Left kidney (tissue), 8 donors: ENCODE measurements around the gene CNTNAP3B. TPM values are rescaled to one million over a fixed set of nuclear protein-coding genes. Genes with fewer than 3 reads are reported as not detected.
"Not testable (repeated sequence)": the region's sequence is repeated elsewhere in the genome, so short reads cannot be mapped to it uniquely, and the experiment has no call there.

Experiments used
- DNase-seq: peaks from one replicate; pipeline ENCODE4 v3.0.0-alpha.2; 2013
- long read RNA-seq, 8 donors: transcript quantifications; one replicate each; lab custom pipeline, GENCODE V29; 2026
- polyA plus RNA-seq: library from polyadenylated mRNA; unstranded; fragments of 120-200 nt; gene quantifications from one replicate; pipeline ENCODE4 v1.2.1, GENCODE V29; 2013; ENCODE audit not compliant: insufficient read length

CNTNAP3B gene
- 17.5 TPM for polyA plus RNA-seq
- long read RNA-seq, donor 1: 0 reads
- long read RNA-seq, donor 2: 0 reads
- long read RNA-seq, donor 3: 0 reads
- long read RNA-seq, donor 4: 0 reads
- long read RNA-seq, donor 5: 0 reads
- long read RNA-seq, donor 6: 0 reads
- long read RNA-seq, donor 7: 0 reads
- long read RNA-seq, donor 8: 0 reads

DNA sequence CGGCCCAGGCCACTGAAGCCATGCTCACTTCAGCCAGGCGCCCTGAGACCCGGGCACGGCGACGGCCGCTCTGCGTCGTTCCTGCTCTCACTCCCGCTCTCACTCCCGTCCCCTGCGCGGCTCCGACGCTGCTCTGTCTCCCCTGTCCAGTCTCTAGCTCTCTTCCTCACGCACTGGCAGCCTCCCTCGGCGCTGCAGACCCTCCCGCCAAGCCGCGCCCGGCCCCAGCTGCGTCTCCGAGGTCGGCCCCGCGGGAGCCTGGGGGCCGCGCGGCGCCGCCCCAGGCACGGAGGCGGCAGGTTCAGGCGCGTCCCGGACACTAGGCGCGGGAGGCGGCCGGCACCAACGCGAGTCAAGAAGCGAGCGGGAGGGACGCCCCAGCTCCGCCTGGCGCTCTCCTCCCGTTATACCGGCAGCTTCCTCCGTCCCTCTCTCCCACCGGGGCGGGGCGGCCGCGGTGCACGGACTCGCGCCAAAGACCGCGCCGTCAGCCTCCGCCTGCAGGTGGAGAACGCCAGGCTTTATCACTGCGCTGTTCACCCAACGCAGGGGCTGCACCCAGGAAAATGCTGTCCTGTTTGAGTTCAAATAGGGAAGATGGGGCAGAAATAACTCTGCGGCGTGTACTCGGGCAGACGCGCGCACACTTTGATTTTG lies at the start of gene CNTNAP3B:
Gene CNTNAP3B, minus strand, starts transcription at position 354 of the 657 bp plus-strand sequence. Its CDS starts 332 bp downstream, at position 22.
- DNase-seq: peak; percentile 11

DNA sequence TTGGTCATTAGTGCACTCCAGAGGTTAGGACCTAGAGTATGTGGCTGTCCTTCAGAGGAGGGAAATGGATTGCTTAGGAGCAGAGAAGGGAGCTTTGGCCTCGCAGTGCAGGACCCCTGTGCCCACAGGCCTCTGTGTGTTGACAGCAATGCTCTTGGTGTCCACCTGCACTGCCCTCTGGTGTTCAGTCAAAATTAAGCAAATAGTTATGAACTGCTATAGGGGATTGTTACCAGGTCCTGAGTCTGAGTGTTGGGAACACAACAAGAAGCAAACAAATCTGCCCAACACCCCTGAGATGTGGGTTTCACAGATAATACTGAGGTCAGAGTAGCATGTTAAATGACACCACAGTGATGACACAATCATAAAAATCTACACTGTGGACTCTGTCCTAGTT lies 31.1 kb upstream of the CNTNAP3B start:
- peak; percentile 25 for DNase-seq

DNA sequence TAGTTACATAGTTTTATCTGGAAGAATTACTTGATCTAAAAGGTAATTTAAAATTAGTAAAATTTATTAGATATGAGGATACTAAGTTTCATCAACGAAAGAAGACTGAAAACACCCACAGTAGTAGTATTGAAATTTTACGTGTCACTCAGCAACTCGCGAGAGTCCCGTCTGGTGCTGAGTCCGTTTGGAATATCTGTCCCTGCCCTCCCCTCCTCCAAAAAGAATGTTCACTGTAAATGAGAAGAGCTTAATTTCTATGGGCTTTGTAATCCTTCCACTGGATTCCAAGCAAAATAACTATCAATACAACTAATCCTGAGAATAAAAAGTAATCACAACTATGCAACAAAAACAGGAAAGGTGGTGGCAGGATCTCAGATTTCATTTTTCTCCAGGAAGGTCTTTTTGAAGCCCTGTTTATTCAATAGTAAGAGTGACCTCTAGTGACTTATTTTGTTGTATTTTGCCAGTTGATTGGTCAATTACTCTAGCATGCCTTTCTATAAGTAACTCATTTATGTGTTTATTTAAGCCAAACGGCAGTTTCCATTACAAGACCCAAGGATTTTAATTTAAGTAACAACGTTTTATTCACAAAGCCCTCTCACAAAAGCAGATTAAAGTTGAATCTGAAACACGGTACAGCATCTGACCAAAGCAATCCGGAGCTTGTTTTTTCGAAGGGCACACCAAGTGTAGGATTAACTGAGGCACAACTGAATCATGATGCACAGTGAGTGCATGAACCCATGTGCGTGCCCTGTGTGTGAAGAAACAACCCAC lies 2.0 kb downstream of the CNTNAP3B start:
- DNase-seq: peak; percentile 29

DNA sequence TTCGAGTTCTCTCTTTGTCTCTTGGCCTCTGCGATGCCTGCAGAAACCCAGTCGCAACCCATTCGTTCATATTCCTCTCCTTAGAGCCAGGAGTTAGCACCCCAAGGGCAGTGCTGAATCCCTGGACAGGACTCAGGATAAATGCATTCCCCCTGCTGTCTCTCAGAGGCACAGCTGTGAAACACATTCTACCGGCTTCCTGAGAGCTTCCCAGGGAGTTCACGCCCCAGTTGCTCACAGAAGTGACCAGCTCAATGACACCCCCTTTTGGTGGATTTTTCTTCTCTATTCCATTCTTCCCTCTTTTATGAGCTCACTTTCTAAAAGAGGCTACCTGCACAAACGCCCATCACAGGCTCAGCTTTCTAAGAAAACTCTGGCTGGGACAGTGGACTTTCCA lies 8.2 kb downstream of the CNTNAP3B start:
- DNase-seq: peak; percentile 7

DNA sequence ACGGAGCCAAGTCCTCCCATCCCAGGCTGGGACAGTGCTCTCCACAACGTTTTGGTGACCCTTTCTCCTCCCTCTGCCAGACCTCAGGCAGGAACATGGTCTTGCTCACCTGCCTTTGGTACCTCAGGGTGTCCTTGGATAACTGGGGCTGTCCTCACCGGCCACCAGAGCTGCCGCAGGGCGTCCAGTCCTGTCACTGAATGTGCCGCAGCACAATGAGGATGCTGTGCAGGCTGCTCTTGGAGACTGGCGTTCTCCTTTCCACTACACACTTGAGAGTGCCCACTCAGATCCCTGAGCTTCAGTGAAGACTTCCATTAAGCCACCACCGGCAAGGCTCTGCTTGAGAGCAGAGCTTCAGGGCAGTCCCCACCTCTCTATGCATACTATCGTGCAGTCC lies 33.3 kb downstream of the CNTNAP3B start:
- DNase-seq: not testable (repeated sequence)

DNA sequence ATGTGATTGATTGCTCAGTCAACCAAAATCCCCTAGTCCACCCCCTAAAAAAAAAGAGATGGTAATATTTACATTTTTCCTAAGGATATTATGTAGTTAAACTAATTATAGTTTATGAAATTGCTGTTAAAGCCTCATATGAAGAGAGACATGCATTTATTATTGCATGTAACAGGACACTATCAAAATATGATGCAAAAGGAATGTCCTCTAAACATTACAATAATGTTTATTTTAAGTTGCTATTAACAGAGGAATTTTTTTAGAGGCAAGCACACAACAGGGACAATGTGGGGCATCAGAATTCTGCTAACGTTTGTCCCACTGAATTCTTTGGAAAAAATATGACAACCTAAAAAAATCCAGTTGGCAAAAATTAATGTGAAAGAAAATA lies 44.7 kb downstream of the CNTNAP3B start:
- DNase-seq: not testable (repeated sequence)

DNA sequence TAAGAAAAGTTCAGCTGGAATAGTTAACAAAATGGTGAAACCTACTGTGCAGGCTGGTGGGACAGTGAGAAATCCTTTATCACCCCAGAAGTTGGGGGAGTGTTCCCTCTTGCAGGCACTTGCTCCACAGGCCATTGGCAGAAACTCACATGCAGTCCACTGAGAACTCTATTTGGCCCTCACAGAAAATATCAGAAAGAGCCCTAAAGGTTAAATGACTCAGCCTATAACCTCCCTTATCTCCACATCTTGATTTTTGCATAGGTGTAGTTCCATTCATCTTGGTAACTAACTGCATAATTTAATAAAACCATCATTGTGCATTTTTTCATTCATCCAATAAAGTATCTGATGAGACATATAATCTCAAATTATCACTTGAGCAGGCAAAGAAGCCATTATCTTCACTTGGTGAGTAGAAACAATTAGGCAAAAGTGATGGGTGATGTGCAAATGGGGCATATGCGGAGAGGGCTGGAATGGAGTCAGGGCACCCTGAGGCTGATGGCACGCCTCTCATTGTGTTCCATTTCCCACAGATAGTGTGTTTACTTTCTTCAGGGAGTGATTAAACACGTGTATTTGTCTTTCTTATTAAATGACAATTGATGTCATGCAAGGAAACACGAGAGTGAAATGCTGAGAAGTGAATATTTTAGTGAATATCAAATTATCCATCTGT lies 45.2 kb downstream of the CNTNAP3B start:
- DNase-seq: not testable (repeated sequence)

DNA sequence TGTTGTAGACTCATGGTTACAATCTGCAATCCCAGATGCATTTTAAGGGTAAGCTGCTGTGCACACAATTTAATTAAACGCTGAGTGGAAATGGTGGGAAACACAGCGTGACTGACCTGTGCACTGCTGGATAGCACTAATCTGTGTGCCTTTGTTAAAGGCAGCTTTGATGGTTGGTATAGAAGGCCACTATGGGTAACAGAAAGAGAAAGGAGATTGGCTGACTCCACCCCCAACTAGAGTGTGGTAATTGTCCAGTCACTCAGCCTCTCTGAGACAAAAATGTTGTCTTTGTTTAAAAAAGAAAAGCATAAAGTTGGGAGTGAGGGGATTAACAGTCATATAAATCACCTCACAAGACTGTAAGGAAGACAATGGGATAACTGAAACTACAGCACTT lies 48.9 kb downstream of the CNTNAP3B start:
- not testable (repeated sequence) for DNase-seq

DNA sequence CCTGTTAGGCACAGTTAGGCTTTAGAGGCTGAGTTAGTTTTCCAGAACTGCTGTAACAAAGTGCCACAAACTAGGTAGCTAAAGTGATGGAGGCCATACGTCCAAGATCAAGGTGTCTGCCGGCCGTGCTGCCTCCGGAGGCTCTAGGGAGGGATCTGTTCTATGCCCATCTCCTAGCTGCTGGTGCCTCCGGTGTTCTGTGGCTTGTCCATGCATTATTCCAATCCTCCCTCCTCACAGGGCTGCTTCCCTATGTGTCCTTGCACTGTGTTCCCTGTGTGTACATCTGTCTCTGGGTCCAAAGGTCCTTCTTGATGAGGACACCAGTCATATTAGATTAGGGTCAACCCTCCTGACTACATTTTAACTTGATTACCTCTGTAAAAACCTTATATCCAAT lies 54.4 kb downstream of the CNTNAP3B start:
- not testable (repeated sequence) for DNase-seq

DNA sequence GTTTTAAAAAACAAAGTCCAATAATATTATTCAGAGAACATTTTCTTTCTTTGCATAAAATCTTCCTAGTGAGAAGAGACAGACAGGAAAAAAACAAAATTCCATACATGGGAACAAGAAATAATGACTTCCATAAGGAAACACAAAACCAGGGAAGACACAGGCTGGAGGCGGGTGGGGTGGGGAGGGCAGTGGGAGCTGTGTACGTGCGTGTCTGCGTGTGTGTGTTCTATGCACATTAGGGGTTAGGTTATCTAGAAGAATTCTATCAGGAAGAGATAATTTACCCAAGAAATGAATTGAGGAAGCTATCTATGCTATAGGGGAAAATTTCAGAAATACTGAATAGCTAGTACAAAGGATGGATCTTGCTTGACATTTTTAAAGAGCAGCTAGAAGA lies 58.2 kb downstream of the CNTNAP3B start:
- DNase-seq: not testable (repeated sequence)

DNA sequence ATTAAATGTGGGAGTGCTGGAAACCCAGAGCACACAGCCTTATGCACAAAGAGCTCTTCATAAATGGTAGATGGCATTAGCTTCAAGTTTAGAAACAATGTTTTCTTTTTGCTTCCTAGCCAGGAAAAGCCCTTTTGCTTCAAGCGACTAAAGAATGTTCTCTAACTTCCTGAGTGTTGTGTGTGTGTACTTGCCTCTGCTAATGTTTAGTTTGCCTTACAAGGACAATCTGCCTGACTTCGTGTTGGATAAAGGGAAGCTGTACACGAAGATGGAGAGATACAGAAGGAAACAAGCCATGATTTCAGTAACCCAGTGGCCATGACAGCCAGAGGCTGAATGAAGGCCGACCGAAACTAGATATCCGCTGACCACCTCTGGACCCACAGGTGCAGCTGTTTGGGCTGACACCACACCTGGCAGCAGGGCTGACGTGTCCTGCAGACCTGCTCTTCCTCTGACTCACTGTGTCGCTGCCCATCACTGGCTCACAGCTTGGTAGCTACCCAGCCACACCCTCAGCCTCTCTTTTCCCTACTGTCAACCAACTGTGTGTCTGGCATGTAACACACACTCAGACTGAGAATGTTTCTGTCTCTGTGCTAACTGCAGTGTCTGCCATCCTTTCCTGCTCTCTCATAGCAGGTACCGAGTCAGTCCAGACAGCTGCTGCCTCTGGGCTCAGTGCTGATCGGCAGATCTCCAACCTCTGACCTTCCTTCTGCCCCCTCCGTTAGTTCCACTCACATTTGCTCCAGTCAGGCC lies 59.0 kb downstream of the CNTNAP3B start:
- not testable (repeated sequence) for DNase-seq

DNA sequence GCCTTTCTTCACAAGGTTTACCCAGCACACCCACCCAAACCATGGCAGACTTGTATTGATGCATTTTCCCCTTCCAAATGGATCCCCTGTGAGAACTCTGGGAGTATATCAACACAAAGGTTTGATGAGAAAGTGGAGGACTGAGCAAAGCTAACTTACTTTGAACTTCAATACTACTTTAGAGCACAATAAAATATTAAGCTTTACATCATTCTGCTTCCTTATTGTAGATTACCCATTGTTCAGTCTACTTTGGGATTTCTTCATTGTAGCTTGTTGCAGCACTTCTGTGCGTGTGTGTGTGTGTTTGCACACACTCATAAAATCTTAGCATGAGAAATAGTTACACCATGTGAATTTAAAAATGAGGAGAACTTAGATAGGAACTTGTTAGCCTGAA lies 75.4 kb downstream of the CNTNAP3B start:
- not testable (repeated sequence) for DNase-seq

DNA sequence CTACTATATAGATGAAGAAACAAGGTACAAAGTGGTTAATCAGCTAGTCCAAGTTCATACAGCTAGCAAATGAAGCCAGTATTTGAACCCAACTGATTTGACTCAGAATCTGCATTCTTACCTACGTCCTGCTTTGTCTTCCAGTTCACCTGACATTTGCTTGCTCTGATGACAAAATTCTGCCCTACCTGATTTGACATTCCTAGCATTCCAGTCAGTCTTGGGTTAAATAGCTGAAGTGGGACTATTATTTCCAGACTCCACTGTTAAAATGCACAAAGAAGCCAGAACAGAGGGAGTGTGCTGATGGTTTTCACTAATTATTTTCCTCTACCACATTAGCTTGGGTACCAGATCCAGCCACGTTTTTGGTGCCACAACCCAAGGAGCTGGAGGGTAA lies 78.5 kb downstream of the CNTNAP3B start:
- DNase-seq: not testable (repeated sequence)

DNA sequence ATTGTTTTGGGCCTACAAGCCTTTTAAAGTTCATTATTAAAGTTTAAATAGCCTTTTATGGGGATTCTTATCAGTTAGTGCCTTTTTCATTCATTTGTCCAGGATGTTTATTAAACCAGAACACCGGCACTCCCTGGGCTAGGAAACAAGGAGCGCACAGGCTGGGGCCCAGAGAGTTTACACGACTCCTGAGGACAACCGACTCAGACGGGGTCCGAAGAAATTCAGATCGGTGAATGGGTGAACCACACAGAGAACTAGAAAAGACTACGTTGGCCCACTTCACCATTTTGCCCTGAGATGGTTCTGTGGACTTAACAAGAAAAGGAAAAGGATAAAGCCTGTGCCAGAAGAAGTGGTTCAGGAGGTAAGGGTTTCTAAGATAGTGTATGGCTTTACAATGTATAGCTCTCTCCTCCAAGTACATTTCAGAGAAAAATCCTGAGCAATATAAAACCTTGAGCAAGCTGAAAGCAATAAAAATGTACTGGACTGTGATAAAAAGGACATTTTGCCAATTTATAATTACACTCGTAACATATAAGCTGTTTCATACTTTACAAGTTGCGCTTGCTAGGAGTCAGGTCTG lies 84.7 kb downstream of the CNTNAP3B start:
- DNase-seq: not testable (repeated sequence)

DNA sequence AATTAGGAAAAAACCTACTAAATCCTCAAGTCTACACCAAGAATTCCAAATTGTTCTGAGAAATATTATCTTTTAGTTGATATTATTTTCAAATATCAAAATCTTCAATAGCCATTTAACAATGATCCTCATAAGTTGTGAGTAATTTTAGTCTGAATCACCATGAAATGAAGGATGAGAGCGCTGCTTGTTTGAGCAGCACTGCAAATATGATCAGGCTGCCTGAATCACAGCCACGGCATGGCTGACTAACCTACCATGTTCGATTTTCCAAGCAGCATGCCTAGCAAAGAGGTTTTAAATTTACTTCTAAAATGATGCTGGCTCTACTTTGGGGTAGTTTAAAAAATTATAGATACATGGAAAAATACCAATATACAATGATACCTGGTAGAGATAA lies 95.7 kb downstream of the CNTNAP3B start:
- DNase-seq: not testable (repeated sequence)

DNA sequence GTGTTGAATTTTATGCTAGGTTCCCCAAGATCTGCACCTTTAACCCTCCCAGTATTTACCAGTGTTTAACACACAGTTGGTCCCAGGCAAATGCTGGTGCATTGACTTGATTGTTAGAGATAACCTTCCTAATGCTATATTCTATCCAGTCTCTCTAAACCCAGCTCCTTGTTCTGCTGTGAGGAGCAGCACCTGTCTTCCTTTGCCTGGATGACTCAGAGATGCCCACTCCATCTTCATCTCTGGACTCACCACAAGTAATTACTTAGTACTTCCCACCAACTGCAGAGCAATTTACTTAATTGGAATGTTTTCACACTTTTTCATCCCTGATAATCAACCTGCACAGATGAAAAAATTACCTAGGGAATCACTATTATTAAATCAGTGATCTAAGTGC lies 108.6 kb downstream of the CNTNAP3B start:
- DNase-seq: not testable (repeated sequence)

DNA sequence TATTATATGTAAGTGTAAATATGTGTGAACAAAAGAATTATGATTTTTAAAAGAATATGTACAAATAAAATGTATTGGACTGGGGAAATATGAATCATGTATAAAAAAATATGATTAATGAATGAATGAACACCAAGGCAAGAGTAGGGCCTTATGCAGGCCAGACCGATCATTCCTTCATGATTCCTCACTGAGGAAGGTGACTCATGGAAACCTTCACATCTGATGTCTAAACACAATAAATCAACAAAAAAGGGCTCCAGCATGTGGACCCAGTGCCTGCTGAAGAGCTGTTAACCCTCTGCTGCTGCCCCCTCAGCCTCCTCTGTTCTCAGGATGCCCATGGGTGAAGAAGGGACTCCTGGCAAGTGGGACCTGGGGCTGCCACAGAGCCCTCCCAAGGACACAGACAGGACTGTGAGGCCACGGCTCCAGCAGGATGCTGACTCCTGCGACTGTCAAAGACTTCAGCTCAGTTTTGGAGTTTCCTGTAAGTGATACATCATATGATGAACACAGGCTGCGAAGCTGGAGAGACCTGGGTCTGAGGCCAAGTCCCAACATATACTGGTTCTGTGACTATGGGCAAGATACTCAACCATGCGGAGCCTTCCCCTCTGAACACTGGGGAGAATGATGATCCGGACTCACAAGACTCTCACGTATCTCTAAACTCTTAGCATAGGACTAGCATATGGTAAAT lies 110.9 kb downstream of the CNTNAP3B start:
- not testable (repeated sequence) for DNase-seq

DNA sequence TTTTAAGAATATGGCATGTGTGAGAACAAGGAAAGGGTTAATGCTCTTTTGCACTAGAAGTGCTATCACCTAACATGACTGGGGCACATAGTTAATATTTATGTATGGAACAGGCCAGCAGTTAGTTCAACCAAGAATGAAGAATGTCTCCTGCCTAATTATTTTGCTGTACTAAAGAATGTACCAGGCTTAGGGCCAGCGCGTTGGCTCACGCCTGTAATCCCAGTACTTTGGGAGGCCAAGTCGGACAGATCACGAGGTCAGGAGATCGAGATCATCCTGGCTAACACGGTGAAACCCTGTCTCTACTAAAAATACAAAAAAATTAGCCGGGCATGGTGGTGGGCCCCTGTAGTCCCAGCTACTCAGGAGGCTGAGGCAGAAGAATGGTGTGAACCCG lies 114.9 kb downstream of the CNTNAP3B start:
- not testable (repeated sequence) for DNase-seq

DNA sequence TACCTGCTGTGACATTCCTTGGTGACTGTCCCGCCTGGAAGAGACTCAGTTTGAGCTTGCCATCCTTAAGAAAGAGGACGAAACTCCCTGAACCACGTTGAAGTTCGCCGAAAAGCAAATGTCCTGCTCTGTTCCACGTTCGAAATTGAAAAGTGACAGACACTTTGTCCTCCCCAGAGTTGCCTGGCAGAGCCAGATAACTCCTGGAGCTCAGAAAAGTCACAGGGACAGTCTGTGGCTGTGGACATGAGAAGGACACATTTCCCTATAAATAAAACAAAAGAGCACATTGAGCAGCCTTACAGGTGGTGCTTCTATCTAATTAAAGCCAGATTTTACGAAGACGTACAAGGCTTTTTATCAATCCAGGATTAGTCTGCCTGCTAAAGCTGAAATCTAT lies 137.6 kb downstream of the CNTNAP3B start:
- not testable (repeated sequence) for DNase-seq

DNA sequence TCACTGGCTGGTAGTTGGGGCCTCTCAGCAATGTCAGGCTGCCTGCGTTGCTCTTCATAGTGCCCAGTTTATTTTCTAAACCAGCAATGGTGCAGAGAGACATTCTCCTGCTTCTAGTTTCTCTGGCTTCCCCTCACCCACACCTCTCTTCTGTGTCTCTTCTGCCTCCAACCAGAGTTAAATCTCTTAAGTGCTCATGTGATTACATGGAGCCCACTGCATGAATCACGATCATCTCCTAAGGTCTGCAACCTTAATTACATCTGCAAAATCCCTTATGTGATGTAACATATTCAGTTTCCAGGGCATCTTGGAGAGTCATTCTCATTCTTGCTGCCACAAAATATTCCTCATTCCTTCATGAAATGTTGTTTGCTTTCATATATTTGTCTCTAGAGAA lies 149.0 kb downstream of the CNTNAP3B start:
- DNase-seq: not testable (repeated sequence)
